ENCODE results near the gene ZSCAN5A. TPM values are rescaled to one million over a fixed set of nuclear protein-coding genes. Genes with fewer than 3 reads are reported as not detected.

Gene ZSCAN5A
- total RNA-seq, 2 experiments from 2014 or later = 14.4 to 19.2 TPM

- BruUV-seq (replicated peaks) = no TSS peak
- peak; percentile 71 for DNase-seq (ENCODE audit: low spot score)
- Histone ChIP-seq H2AFZ (ENCODE audit: low read length) (no peak overlapping the region), H4K20me1 (ENCODE audit: insufficient read depth, low read length) (no peaks in the 10 kb centered on the region), H3K4me3 (ENCODE audit: low read depth, low read length, poor library complexity, severe bottlenecking) (no peak overlapping the region), H3K27ac (ENCODE audit: low read depth, low read length, poor library complexity, severe bottlenecking) (no peak overlapping the region), H3K4me2 (ENCODE audit: low read length) (no peak overlapping the region), H3K36me3 (ENCODE audit: insufficient read depth, low read length) (no peaks in the 10 kb centered on the region), H3K9me2 (ENCODE audit: insufficient read depth, low read length) (no peaks in the 10 kb centered on the region), H3K79me2 (ENCODE audit: insufficient read depth, low read depth, low read length) (no peaks in the 10 kb centered on the region), H3K9me3 (ENCODE audit: low read length) (no peaks in the 10 kb centered on the region), H3K4me1 (ENCODE audit: insufficient read depth, low read length, poor library complexity, severe bottlenecking) (no peaks in the 10 kb centered on the region)
- intact Hi-C loops (cut with micrococcal nuclease; ENCODE audit: unreplicated experiment) = loop anchor here (10.0 kb wide), 1 partner anchor 286 kb away; no protein-coding TSS in a partner anchor
- ChIA-PET CTCF (ENCODE audit: unreplicated experiment) (no interaction called here), POLR2A (no interaction called here)
- no peak for TF ChIP-seq EZH2phosphoT487 (IDR thresholded peaks at IDR 0.05; ENCODE audit: borderline replicate concordance, low read depth, low read length)
- TF ChIP-seq, protein P1, sequence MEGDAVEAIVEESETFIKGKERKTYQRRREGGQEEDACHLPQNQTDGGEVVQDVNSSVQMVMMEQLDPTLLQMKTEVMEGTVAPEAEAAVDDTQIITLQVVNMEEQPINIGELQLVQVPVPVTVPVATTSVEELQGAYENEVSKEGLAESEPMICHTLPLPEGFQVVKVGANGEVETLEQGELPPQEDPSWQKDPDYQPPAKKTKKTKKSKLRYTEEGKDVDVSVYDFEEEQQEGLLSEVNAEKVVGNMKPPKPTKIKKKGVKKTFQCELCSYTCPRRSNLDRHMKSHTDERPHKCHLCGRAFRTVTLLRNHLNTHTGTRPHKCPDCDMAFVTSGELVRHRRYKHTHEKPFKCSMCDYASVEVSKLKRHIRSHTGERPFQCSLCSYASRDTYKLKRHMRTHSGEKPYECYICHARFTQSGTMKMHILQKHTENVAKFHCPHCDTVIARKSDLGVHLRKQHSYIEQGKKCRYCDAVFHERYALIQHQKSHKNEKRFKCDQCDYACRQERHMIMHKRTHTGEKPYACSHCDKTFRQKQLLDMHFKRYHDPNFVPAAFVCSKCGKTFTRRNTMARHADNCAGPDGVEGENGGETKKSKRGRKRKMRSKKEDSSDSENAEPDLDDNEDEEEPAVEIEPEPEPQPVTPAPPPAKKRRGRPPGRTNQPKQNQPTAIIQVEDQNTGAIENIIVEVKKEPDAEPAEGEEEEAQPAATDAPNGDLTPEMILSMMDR (conservative IDR thresholded peaks at IDR 0.05; ENCODE audit: low read length) = peak; percentile 93
Measured at GRCh38 chr19:56350416-56351045, 35.9 kb upstream of the ZSCAN5A start.

DNA sequence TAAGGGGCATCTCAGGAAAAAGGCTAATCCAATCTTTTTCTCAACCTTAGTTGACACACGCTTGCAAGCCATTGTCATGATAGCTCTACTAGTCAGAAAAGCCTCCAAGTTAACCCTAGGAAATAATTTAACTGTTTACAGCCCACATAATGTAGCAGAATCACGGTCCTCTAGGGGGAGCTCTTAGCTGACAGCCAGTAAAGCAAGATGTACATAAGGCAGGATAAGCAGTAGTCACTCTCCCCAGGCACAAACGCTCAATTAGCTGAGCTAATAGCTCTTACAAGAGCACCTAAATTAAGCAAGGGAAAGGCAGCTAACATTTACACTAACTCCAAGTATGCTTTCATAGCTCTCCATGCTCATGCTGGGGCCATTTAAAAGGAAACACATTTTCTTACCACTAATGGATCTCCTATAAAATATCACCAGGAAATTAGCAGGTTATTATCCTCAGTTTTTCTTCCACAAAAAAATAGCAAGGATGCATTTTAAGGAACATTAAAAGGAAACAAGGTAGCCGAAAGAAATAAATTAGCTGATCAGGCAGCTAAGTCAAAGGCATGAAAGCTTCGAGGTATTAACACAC, 33.7 kb upstream of the ZSCAN5A start:
- intact Hi-C loops (cut with micrococcal nuclease; ENCODE audit: unreplicated experiment) = no loop called here
- H3K4me2 ChIP-seq (ENCODE audit: low read length) = no peak overlapping the region
- CTCF ChIA-PET (ENCODE audit: unreplicated experiment) = no interaction called here
- no peaks in the 10 kb centered on the region for H3K9me2 ChIP-seq (ENCODE audit: insufficient read depth, low read length)
- H2AFZ ChIP-seq (ENCODE audit: low read length) = no peak overlapping the region
- POLR2A ChIA-PET = no interaction called here
- TF ChIP-seq EZH2phosphoT487 (IDR thresholded peaks at IDR 0.05; ENCODE audit: borderline replicate concordance, low read depth, low read length) = no peak
- TF ChIP-seq, protein P1 (conservative IDR thresholded peaks at IDR 0.05; ENCODE audit: low read length) = peak; percentile 80
- no peaks in the 10 kb centered on the region for H3K79me2 ChIP-seq (ENCODE audit: insufficient read depth, low read depth, low read length)
- peak; percentile 32 for DNase-seq (ENCODE audit: low spot score)
- BruUV-seq (replicated peaks) = no TSS peak
- H3K4me3 ChIP-seq (ENCODE audit: low read depth, low read length, poor library complexity, severe bottlenecking) = no peak overlapping the region
- H3K36me3 ChIP-seq (ENCODE audit: insufficient read depth, low read length) = no peaks in the 10 kb centered on the region
- no peaks in the 10 kb centered on the region for H3K9me3 ChIP-seq (ENCODE audit: low read length)
- no peaks in the 10 kb centered on the region for H3K4me1 ChIP-seq (ENCODE audit: insufficient read depth, low read length, poor library complexity, severe bottlenecking)
- H4K20me1 ChIP-seq (ENCODE audit: insufficient read depth, low read length) = no peaks in the 10 kb centered on the region
- no peak overlapping the region for H3K27ac ChIP-seq (ENCODE audit: low read depth, low read length, poor library complexity, severe bottlenecking)

GRCh38 chr19:56347163-56347778, 32.6 kb upstream of the ZSCAN5A start:
- Histone ChIP-seq H3K4me1 (ENCODE audit: insufficient read depth, low read length, poor library complexity, severe bottlenecking) (no peaks in the 10 kb centered on the region), H3K79me2 (ENCODE audit: insufficient read depth, low read depth, low read length) (no peaks in the 10 kb centered on the region), H2AFZ (ENCODE audit: low read length) (no peak overlapping the region), H3K4me3 (ENCODE audit: low read depth, low read length, poor library complexity, severe bottlenecking) (no peak overlapping the region), H4K20me1 (ENCODE audit: insufficient read depth, low read length) (no peaks in the 10 kb centered on the region), H3K9me3 (ENCODE audit: low read length) (peaks cover 6% of the 10 kb centered on the region; the same call in 1 of the 2 replicates), H3K4me2 (ENCODE audit: low read length) (no peak overlapping the region), H3K36me3 (ENCODE audit: insufficient read depth, low read length) (no peaks in the 10 kb centered on the region), H3K27ac (ENCODE audit: low read depth, low read length, poor library complexity, severe bottlenecking) (no peak overlapping the region), H3K9me2 (ENCODE audit: insufficient read depth, low read length) (no peaks in the 10 kb centered on the region)
- no peak for DNase-seq (ENCODE audit: low spot score)
- ChIA-PET POLR2A (no interaction called here), CTCF (ENCODE audit: unreplicated experiment) (no interaction called here)
- TF ChIP-seq EZH2phosphoT487 (IDR thresholded peaks at IDR 0.05; ENCODE audit: borderline replicate concordance, low read depth, low read length) = no peak
- TF ChIP-seq, protein P1 (conservative IDR thresholded peaks at IDR 0.05; ENCODE audit: low read length) = no peak
- intact Hi-C loops (cut with micrococcal nuclease; ENCODE audit: unreplicated experiment) = no loop called here
- no TSS peak for BruUV-seq (replicated peaks)

Measured in OCI-LY7 (cell line).